Pancreas (tissue), 10 donors: Measurements from ENCODE around the gene NUP35. TPM values are rescaled to one million over a fixed set of nuclear protein-coding genes. Genes with fewer than 3 reads are reported as not detected.
"Not testable (repeated sequence)": the region's sequence is repeated elsewhere in the genome, so short reads cannot be mapped to it uniquely, and the experiment has no call there.

Experiments used
- ATAC-seq, 4 donors: fragments of 200-7000 bp; cut with Tn5 transposase; one replicate each; pipeline versions ENCODE4 v1.8.0 to v1.9.1; 2020; ENCODE audit warnings: mild to moderate bottlenecking in 4 of 4, moderate library complexity in 4 of 4
- DNase-seq, 6 donors: peaks; one replicate each; pipeline ENCODE4 v3.0.0-alpha.2; 2020
- FAIRE-seq: peaks from 2 replicates; lab custom pipeline; 2012; peaks lifted over from hg19 to GRCh38; lab: Jason Lieb, UNC
- H3K27ac ChIP-seq, 4 donors: fragments of 200-600 bp; sonication (generic); 1 replicate in 3 of 4; 2 replicates in 1 of 4; pipeline versions ENCODE4 v1.5.0 to v1.8.0; 2020
- H3K27me3 ChIP-seq, 4 donors: fragments of 200-600 bp; one replicate each; pipeline ENCODE4 v1.8.0; 2021
- H3K36me3 ChIP-seq, 3 donors: fragments of 200-600 bp; sonication (generic) in 1 of 3; one replicate each; pipeline versions ENCODE4 v1.5.0 to v1.8.0; 2020 to 2021
- H3K4me1 ChIP-seq, 3 donors: fragments of 200-600 bp; one replicate each; pipeline ENCODE4 v1.8.0; 2021
- H3K4me3 ChIP-seq, 4 donors: fragments of 200-600 bp; sonication (generic) in 2 of 4; one replicate each; pipeline versions ENCODE4 v1.5.0 to v1.8.0; 2020 to 2021
- H3K9me3 ChIP-seq, 4 donors: fragments of 200-600 bp; one replicate each; pipeline ENCODE4 v1.8.0; 2021
- WGBS, 2 donors: extraction: QIAGEN DNeasy Blood & Tissue Kit; methylation state at CpG; one replicate each; pipeline ENCODE4 v1.1.7; 2013; 5-methylcytosine and 5-hydroxymethylcytosine counted together
- intact Hi-C, 3 donors: fragments of 100-400 bp; cut with DNase I; formaldehyde crosslinking; loops; one replicate each; pipeline versions ENCODE4 v1.11.1 to v1.14.2; 2022
- polyA plus RNA-seq, 2 donors: library from polyadenylated mRNA; stranded (reverse); fragments of 200-250 nt; gene quantifications; one replicate each; pipeline ENCODE4 v1.2.3, GENCODE V29; 2013
- total RNA-seq, 6 donors: library from RNA; stranded (reverse); fragmentation: NEBNext Ultra II Directional in 4 of 6; extraction: Animal tissue kit (Norgen Biotek cat#: 25700) in 4 of 6; gene quantifications; one replicate each; pipeline versions ENCODE4 v1.2.1 to v1.2.4, GENCODE V29; 2021 to 2023
- TF ChIP-seq, protein P1 (sequence below), 4 donors: fragments of 200-600 bp; sonication (generic) in 3 of 4; IDR thresholded peaks; one replicate each; pipeline versions ENCODE4 v1.5.0 to v1.8.0; 2021; ENCODE audit warnings: antibody characterized with exemption in 4 of 4
- donor health status: healthy with polysubstance abuse.
- donor health status: DM: no; HTN: no; CAD: no; lungs with moderate emphysema.
- donor health status: DM: no; HTN: no; CAD: no.
- donor health status: control.
- donor health status: control.
- donor health status: Bipolar disorder and iron deficiency.
- donor health status: DM: yes; HTN: yes; CAD: no.
- donor health status: DM: no; HTN: no; CAD: no.
- donor health status: DM: no; HTN: no; CAD: no.
- donor health status: DM: yes; HTN: yes; CAD: no.

The NUP35 gene
- total and polyA plus RNA-seq, 8 donors, result 5.7 to 13.4 (median 8.5) TPM

DNA sequence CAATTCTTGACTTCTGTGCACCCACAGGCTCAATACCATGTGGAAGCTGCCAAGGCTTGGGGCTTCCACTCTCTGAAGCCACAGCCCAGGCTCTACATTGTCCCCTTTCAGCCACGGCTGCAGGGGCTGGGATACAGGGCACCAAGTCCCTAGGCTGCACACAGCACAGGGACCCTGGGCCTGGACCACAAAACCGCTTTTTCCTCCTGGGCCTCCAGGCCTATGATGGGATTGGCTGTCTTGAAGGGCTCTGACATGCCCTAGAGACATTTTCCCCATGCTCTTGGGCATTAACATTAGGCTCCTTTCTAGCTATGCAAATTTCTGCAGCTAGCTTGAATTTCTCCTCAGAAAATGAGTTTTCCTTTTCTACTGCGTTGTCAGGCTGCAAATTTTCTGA, 29.7 kb downstream of the NUP35 start:
- intact Hi-C loops, result no loop called here
- no peak for DNase-seq
- no peak for ATAC-seq

DNA sequence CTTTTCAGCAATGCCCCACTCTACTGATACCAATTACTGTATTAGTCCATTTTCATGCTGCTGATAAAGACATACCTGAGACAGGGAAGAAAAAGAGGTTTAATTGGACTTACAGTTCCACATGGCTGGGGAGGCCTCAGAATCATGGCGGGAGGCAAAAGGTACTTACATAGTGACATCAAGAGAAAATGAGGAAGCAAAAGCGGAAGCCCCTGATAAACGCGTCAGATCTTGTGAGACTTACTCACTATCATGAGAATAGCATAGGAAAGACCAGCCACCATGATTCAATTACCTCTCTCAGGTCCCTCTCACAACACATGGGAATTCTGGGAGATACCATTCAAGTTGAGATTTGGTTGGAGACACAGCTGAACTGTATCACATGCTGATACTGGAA, 30.5 kb downstream of the NUP35 start:
- H3K9me3 ChIP-seq, intact Hi-C loops, H3K27ac ChIP-seq, FAIRE-seq, DNase-seq, H3K27me3 ChIP-seq, H3K4me3 ChIP-seq, H3K36me3 ChIP-seq, ATAC-seq, H3K4me1 ChIP-seq: not testable (repeated sequence)
- WGBS, 2 donors, result 72 to 73% methylated on average over 4 of the region's 4 CpGs

More for the DNA sequence above, 29.7 kb downstream of the NUP35 start:
- no peak for FAIRE-seq
- TF ChIP-seq, protein P1, sequence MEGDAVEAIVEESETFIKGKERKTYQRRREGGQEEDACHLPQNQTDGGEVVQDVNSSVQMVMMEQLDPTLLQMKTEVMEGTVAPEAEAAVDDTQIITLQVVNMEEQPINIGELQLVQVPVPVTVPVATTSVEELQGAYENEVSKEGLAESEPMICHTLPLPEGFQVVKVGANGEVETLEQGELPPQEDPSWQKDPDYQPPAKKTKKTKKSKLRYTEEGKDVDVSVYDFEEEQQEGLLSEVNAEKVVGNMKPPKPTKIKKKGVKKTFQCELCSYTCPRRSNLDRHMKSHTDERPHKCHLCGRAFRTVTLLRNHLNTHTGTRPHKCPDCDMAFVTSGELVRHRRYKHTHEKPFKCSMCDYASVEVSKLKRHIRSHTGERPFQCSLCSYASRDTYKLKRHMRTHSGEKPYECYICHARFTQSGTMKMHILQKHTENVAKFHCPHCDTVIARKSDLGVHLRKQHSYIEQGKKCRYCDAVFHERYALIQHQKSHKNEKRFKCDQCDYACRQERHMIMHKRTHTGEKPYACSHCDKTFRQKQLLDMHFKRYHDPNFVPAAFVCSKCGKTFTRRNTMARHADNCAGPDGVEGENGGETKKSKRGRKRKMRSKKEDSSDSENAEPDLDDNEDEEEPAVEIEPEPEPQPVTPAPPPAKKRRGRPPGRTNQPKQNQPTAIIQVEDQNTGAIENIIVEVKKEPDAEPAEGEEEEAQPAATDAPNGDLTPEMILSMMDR (IDR thresholded peaks at IDR 0.05), result no peak
- 98 to 99% methylated on average over 3 of the region's 3 CpGs for WGBS, 2 donors
- Histone ChIP-seq H3K9me3 (no peaks in the 10 kb centered on the region), H3K4me3 (no peak overlapping the region), H3K27ac (no peak overlapping the region), H3K27me3 (no peaks in the 10 kb centered on the region), H3K36me3 (peaks cover 0 to 3% (median 0%) of the 10 kb centered on the region in 3 donors), H3K4me1 (no peaks in the 10 kb centered on the region)

DNA sequence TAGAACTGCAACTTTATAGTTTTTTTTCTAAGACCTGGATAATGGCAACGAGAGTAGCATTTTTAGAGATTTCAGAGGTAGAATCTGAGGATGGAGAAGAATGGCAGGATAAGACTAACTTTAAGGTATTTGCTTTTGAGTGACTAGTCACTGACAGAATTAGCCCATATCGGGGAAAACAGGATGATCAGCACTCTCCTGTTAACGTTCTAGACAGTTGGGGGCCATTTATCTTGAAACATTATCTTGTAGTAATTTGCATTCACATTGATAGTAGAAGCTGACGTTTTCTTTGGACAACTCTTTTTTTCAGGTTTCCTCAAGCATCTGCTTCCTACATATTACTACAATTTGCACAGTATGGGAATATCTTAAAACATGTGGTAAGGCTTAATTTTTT, 32.9 kb downstream of the NUP35 start:
- Histone ChIP-seq H3K4me1 (no peaks in the 10 kb centered on the region), H3K27me3 (no peaks in the 10 kb centered on the region), H3K36me3 (peaks cover 0 to 7% (median 0%) of the 10 kb centered on the region in 3 donors), H3K27ac (no peak overlapping the region), H3K9me3 (no peaks in the 10 kb centered on the region), H3K4me3 (no peak overlapping the region)
- no peak for DNase-seq
- TF ChIP-seq, protein P1 (IDR thresholded peaks at IDR 0.05), result no peak
- 66 to 78% methylated on average over 4 of the region's 4 CpGs for WGBS, 2 donors
- intact Hi-C loops, result no loop called here
- ATAC-seq, result no peak
- no peak for FAIRE-seq

DNA sequence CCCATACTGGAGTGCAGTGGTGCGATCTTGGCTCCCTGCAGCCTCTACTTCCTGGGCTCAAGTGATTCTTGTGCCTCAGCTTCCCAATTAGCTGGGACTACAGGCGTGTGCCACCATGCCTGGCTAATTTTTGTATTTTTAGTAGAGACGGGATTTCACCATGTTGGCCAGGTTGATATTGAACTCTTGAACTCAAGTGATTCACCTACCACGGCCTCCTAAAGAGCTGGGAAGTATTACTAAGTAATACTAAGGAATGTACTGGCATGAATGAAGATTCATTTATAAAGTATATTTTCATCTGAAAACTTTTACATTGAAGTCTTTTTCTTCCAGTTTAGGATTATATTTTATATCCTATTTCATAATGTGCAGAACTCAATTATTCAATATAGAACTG, 38.1 kb downstream of the NUP35 start:
- H3K36me3 ChIP-seq, result peaks cover 0 to 7% (median 0%) of the 10 kb centered on the region in 3 donors
- FAIRE-seq (no peak), DNase-seq (no peak), ATAC-seq (no peak)
- 97 to 100% methylated on average over 4 of the region's 4 CpGs for WGBS, 2 donors
- no peaks in the 10 kb centered on the region for H3K4me1 ChIP-seq
- no peaks in the 10 kb centered on the region for H3K9me3 ChIP-seq
- H3K27ac ChIP-seq, result no peak overlapping the region
- intact Hi-C loops, result no loop called here
- no peaks in the 10 kb centered on the region for H3K27me3 ChIP-seq
- TF ChIP-seq, protein P1 (IDR thresholded peaks at IDR 0.05), result no peak
- no peak overlapping the region for H3K4me3 ChIP-seq

DNA sequence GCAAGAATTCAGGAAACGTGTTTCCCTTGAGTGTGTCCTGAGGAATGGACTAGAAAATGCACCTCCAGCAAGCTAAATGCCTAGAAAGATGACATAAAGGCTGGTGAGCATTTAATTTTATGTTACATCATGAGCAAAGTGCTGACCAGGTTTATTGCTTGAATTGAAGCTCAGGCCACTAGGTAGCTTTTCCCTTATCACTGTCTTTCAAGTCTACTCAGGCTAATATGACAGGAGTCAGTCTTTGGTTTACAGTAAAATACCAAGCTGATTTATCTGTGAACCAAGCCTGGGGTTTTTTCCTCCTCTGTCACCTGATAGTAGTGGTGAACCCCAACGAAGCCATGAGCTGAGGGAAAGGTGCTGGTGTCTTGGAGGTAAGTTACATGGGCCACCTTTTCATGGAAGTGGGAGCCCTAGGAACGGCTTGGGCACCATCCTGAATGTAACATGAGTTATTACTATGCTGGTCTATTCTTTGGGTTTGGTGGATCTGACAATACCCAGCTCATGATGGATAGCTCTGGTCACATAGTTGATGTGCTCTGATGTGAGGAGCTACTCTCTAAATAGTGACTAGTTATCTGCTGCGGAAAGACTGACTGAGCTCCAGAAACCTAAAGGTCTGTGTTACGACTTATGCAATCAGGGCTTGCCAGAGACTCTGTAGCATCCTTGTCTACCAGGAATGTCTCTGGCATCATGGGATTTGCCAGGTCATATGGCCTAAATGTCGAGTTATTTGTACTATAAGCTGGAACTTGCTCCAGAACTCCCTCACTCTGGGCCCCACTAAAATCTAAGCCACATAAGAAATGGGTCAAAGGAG, 39.8 kb downstream of the NUP35 start:
- H3K9me3 ChIP-seq, result no peaks in the 10 kb centered on the region
- H3K36me3 ChIP-seq, result peaks cover 0 to 4% (median 0%) of the 10 kb centered on the region in 3 donors
- intact Hi-C loops, result no loop called here
- no peaks in the 10 kb centered on the region for H3K4me1 ChIP-seq
- ATAC-seq (no peak), DNase-seq (no peak), FAIRE-seq (no peak)
- WGBS, 2 donors, result 79 to 80% methylated on average over 6 of the region's 6 CpGs
- H3K4me3 ChIP-seq, result no peak overlapping the region
- no peaks in the 10 kb centered on the region for H3K27me3 ChIP-seq
- TF ChIP-seq, protein P1 (IDR thresholded peaks at IDR 0.05), result no peak
- no peak overlapping the region for H3K27ac ChIP-seq
